Fibroblast of villous mesenchyme (primary cell): Measurements from ENCODE around the gene NFAT5. TPM values are rescaled to one million over a fixed set of nuclear protein-coding genes. Genes with fewer than 3 reads are reported as not detected.
A peak's percentile ranks its signal among the peaks of the same experiment; 100 is the strongest.
"Not testable (repeated sequence)": the region's sequence is repeated elsewhere in the genome, so short reads cannot be mapped to it uniquely, and the experiment has no call there.

Experiments used
- DNase-seq: peaks from one replicate; pipeline ENCODE4 v3.0.0-alpha.2; 2010; ENCODE audit warnings: low read depth
- H3K4me3 ChIP-seq: 2 replicates; pipeline ENCODE4 v1.5.1; 2011; ENCODE audit warnings: low read depth, mild to moderate bottlenecking, low read length
- CTCF ChIP-seq: IDR thresholded peaks from 2 replicates; pipeline ENCODE4 v1.5.1; 2012; ENCODE audit warnings: low read depth, mild to moderate bottlenecking, low read length; ENCODE audit not compliant: insufficient read depth
- total RNA-seq: library from RNA; depleted of rRNA; stranded (reverse); fragments of >200 nt; gene quantifications from 2 replicates; pipeline ENCODE4 v1.2.3, GENCODE V29; 2012

Gene NFAT5
- 34.5 and 69.1 TPM in 2 replicates for total RNA-seq

- DNase-seq: peak; percentile 89
- TF ChIP-seq CTCF: no peak
Measured at GRCh38 chr16:69565671-69566239, at the start of gene NFAT5. TSS of gene NFAT5 (plus strand) at chr16:69565966. CDS start at chr16:69566302, 336 bp downstream.

DNA sequence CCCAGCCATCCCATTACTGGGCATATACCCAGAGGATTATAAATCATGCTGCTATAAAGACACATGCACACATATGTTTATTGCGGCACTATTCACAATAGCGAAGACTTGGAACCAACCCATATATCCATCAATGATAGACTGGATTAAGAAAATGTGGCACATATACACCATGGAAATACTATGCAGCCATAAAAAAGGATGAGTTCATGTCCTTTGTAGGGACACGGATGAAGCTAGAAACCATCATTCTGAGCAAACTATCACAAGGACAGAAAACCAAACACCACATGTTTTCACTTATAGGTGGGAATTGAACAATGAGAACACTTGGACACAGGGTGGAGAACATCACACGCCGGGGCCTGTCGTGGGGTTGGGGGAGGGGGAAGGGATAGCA is 47.9 kb upstream of the NFAT5 start:
- not testable (repeated sequence) for H3K4me3 ChIP-seq, DNase-seq

More at GRCh38 chr16:69565671-69566239, at the start of gene NFAT5:
- peak within 1 kb of the TSS; percentile 89 for H3K4me3 ChIP-seq

DNA sequence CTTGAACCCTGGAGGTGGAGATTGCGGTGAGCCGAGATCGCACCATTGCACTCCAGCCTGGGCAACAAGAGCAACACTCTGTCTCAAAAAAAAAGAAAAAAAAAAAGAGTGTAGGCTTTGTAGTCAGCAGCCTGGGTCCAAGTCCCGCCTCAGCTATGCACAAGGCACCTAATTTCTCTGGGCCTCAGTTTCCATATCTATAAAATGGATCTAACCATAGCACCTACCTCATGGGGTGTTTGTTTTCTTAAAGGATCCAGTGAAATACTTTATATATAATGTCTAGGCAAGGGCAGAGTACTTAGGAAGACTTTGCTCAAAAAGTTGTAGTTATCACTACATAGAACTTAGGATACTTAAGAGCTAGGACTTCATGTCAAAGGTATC is 45.4 kb upstream of the NFAT5 start:
- H3K4me3 ChIP-seq: no peak overlapping the region
- no peak for DNase-seq
- no peak for TF ChIP-seq CTCF

DNA sequence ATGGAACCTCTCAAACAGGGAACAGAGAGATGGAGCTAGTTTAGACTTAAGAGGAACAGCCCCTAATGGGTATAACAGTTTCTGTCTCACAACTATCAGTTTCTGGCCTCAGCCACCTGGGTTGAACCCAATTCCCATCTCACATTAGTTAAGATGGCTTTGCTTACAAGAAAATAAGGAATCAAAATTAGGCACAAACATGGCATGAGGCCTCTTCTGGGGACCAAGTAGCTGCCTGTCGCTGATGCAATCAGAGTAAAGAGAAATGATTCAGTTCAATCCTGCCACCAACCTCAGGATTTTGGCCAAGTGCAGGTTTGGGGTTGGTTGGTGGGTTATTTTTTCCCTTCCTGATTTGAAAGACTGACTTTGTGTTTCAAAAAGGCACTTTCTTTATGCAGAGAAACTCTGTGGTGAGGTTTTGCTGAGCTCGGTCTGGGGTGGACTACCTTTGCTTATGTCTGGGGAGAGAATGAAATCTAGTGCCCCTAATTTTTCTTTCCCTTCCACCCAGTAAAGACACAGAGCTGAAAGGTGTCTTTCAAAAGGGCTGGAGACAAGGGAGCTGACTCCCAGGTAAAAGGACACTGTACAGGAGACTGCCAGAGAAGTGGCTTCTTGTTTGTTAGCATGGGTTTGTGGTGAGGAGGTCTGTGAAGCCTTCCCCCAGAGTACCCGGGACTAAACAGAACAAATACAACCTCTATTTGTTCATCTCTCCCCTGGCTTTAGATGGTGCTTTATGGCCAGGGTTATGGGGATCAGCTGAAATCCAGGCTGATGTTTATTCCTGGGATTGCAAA is 44.8 kb upstream of the NFAT5 start:
- H3K4me3 ChIP-seq: no peak overlapping the region
- peak; percentile 8 for DNase-seq
- no peak for TF ChIP-seq CTCF

DNA sequence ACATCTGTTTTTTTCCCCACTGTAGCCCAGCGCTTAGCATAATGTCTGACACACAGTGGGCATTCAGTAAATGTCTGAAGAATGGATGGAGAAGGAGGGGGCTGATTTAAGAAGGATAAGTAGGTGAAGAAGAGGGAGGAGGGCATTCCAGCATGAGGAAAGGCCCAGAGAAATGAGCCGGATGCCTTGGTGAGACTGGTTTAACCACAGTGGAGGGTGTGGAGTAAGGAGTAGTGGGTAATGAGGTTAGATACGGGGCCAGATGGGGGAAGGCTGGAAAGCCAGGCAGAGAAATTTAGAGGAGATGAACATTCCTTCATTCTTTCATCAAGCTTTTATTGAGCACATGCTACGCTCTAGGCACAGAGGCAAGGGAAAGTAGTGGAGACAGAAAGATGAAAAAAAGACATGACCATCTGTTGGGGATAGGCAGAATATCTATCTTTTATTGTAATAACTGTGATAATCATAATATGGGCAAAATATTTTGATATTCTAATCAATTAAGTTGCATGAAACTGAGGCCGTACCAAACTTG is 43.7 kb upstream of the NFAT5 start:
- DNase-seq: no peak
- TF ChIP-seq CTCF: no peak
- H3K4me3 ChIP-seq: no peak overlapping the region

- peak; percentile 7 for DNase-seq
- H3K4me3 ChIP-seq: no peak overlapping the region
- no peak for TF ChIP-seq CTCF
Measured at GRCh38 chr16:69522732-69523404, 42.9 kb upstream of the NFAT5 start.
